NCI-H146 treated with DMSO at 0.1 percent for 48 hours (cell line): ENCODE results near the gene ANKRD44.
"Not testable (repeated sequence)": the region's sequence is repeated elsewhere in the genome, so short reads cannot be mapped to it uniquely, and the experiment has no call there.

Source experiments
- DNase-seq: peaks from one replicate; lab custom pipeline; 2025; ENCODE audit not compliant: unreplicated experiment; lab: John Stamatoyannopoulos, UW

ANKRD44 gene

DNA sequence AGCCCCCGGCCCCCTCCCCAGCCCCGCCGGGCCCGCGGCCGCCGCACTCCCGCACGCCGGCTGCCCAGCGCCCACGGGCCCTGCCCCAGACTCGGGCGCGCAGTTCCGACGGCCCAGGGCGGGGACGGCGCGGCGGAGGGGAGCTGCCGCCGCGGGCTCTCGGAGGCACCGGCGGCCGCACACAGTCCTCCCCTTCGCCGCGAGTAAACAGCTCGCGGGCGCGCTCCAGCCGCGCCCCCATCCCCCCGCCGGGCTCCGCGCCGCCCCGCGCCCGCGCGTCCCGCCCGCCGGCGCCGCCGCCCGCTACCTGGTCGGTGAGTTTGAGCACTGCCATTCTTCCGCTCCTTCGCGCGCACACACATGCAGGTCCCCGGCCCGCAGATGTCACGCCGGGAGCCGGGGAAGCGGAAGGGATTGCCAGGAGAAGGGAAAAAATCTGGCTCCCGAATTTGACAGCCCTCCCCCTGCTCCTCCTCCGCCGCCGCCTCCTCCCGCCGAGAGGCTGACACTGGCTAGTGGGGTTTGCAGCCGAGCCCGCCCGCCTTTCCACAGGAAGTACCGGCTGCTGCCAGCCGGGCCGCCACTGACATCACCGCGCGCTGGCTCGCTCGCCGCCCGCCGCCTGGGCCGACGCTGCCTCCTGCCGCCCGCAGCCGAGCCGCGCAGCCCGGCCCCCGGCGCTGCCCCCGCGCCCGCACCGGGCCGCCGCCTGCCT, at the start of gene ANKRD44:
ANKRD44 (minus strand) TSS at position 510 of the 715 bp plus-strand sequence; CDS start at position 334, 176 bp downstream.
- DNase-seq: peak; percentile 40

DNA sequence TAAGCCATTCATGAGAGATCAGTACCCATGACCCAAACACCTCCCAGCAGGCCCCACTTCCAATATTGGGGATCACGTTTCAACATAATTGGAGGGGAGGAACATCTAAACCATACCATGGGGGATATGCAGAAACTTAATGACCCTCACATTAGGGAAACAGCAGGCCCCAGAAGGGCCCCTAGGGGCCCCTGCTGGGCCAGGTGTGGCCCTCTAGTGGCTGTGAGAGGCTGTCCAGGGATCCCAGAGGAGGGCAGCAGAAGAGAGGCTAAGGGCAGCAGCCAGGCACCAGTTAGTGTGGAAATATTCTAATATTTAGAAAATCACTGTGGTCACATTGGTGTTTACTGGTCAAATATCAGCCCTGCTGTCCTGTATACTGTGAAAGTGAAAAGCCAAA, 49.3 kb upstream of the ANKRD44 start:
- no peak for DNase-seq

DNA sequence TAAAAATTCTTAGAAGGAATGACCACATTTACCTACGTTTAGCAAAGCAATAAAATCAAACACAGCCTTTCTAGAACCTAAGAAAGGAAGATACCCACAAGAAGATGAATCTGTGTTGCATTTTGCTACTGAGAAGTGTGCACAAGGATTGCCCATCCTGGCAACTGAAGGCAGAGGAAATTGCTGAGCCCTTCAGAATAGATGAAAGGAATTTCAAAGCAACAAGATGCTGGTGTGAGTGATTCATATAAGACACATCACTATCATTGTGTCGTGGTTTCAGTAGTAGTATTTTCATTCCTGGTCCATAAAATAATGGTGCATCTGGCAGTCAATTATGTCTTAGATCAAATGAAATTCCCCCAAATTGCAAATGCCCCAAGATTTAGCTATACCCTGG, 48.4 kb upstream of the ANKRD44 start:
- DNase-seq: no peak

DNA sequence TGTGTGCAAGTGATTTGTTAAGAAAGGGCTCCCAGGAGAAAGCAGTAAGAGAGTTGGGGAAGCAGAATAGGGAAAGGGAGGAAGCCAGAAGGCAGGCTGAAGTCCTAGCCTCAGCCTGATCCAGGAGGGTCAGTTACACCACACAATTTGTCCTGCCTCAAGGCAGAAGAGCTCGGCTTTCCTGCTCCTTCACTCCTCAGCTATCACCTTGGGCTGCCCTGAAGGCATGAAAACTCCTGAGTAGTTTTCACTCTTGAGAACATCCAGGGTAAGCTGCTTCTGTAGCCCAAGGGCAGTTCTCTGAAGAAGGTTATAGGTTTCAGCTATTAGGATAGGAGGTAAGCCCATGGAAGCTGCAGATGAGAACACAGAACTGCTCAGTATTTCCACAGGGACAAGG, 47.4 kb upstream of the ANKRD44 start:
- DNase-seq: no peak

DNA sequence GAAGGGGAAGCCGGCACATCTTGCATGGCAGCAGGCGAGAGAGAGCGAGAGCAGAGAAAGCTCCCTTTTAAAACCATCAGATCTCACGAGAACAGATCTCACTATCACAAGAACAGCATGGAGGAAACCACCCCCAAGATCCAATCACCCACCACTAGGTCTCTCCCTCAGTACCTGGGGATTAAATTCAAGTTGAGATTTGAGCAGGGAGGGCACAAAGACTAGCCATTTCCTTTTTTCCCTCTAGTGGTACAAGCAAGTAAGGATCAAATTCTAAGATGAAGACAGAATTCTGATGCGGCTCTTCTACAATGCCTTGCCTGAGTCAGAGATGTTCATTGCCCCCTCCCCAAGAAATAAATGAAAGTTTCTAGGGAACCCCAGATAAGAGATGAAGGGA, 45.6 kb upstream of the ANKRD44 start:
- no peak for DNase-seq

DNA sequence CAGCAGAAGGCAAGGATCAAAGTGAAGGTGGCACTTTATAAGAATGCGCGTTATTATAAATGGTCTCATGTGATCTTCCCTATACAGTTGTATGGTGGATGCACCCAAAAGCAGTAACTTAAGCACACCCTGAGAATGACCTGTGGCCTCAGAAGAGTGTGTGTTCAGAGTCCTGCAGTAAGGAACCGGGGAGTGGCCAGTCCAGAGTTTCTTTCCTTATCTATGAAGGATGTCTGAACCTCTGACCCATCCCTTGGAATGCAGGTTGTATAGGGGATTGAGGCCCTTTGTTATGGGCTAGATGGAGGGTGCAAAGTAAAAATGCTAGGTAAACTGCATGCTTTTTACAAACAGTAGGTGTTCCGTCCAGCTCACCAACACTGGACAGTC, 43.6 kb upstream of the ANKRD44 start:
- no peak for DNase-seq

DNA sequence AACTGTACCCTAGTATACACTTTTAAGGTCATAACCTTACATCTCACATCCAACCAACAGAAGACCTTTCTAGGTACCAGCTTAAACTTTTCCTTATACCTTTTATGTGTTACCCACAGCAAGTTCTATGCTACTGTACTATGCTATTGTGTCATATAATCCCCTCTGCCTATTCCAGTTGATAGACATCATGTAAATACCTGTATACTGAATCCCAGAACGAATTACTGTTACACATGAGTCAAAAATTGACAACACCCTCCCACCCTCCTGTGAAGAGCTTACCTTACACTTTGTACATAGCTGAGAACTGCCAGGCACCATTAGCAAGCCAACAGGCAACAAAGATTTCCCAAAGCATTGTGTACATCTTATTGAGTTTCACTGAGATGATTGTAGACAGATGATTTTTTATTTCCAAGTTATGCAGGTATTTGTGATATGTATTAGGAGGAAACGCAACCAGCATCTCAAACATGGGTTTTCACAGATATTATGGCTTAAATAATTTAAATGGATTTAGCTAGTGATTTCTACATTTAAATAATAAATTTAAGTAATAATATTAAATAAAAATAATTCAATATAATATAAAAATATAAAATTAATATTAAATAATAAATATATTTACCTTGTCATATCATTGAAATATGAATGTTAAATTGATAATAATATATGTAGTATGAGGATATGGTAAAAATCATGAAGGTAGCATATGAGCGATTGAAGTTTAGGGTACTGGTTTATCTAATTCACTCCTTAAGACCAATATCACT, 43.0 kb upstream of the ANKRD44 start:
- no peak for DNase-seq

DNA sequence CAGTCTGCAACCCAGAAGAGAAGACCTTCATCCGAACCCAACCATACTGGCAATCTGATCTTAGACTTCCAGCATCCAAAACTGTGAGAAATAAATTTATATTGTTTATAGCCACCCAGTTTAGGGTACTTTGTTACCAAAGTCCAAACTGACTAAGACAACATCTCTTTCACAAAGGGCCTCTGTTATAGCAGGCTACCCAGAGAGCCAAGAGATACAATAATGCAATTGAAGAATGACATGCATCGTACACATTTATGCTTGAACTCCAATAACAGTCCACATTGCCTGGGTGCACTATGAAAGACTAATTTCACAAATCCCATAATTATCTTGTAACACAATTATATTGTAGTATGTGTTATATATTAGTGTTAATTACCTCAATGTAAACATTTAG, 39.1 kb upstream of the ANKRD44 start:
- no peak for DNase-seq

DNA sequence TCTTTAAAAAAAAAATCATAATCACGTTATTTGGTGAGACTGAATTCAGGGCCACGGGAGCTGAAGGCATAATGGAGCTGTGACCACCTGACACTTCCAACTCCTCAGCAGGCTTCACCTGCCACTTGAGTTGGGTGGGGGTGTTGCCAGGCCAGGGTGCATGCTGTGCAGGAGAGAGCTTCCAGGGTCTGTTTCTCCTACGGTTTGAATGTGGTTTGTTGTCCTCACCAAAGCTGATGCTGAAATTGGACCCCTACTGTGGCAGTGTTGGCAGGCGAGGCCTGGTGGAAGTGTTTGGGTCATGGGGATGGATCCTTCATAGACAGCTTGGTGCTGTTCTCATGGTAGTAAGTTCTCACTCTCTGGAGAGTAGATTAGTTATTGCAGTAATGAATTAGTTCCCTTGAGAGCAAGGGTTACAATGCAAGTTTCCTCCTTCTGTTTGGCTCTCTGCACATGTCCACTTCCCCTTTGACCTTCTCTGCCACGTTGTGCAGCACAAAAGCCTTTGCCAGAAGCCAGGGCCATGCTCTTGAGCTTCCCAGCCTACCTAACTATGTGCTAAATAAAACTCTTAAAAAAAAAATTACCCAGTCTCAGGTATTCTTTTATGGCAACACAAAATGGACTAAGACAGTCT, 38.3 kb upstream of the ANKRD44 start:
- no peak for DNase-seq

DNA sequence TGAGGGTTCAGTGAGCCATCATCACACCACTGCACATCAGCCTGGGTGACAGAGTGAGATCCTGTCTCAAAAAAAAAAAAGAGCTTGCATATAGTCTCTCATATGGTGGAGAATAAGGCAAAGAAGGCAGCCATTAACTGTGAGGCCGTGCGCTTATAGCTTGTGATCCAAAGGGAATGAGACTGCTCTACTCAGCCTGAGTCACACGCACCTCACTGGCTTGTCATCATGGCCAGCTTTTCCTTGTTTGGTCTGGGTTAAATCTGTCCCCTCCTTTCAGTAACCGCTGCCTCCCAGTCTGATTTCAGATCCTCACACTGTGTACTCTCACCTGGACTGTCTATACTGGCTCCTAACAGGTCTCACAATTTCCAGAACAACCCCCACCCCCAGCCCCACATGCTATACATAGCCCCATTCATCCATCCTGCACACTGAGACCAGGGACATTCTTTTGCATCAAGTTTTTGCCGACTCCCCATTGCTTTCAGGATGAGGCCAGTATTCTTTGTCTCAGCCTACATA, 35.3 kb upstream of the ANKRD44 start:
- DNase-seq: no peak

DNA sequence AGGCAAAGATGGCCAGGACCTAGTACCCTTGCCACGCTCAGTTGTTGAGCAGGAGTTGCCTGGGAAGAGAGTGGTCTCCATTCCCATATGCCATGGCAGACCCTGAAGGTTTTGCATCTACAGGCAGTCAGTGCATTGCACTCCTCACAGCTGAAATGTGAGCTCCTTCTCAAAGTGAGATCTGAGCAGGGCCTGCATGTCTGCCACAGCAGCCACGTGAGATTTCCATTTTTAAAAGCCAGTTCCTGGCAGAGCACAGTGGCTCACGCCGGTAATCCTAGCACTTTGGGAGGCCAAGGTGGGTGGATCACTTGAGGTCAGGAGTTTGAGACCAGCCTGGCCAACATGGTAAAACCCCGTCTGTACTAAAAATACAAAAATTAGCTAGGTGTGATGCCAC, 33.4 kb upstream of the ANKRD44 start:
- DNase-seq: not testable (repeated sequence)

DNA sequence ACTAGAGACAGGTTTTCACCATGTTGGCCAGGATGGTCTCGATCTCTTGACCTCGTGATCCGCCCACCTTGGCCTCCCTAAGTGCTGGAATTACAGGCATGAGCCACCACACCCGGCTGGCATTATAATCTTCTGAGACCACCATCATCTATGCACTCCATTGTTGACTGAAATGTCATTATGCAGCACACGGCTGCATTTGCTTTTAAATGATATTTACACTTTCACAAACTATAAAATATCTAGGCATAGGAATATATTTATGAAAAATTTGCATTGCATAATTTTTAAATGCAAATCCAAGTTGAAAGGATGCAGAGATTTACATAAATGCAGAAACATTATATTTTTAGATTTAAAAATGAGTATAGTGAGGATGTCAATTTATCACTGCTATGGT, 30.0 kb upstream of the ANKRD44 start:
- no peak for DNase-seq

DNA sequence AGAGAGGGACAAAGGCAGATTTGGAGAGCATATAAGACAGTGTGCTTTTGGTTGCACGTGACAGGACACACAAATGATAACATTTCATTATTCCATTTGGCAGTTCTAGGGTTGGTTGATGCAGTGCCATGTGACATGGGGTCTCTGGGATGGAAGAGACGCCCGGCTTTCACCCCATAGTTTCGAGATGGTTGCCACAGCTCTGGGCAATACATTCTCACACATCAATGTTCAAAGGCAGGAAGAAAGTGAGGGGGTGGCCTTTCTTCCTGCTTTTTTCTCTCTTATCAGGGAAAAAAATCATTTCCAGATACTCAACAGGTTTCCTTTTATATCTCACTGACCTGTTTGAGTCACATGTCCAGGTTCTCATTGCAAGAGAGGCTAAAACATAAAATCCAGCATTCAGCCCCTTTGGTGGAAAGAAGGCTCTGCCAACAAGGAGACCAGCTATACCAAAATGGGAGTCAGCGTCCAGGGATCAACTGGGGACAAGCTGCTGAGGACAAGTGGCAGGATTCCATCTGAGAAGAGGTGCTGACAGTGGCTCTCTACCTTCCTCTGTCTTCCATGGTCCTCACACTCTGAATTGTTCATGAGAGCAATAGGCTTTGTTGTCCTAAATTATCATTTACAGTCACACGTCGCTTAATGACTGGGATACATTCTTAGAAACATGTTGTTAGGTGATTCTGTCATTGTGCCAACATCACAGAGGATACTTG, 29.1 kb upstream of the ANKRD44 start:
- DNase-seq: no peak

DNA sequence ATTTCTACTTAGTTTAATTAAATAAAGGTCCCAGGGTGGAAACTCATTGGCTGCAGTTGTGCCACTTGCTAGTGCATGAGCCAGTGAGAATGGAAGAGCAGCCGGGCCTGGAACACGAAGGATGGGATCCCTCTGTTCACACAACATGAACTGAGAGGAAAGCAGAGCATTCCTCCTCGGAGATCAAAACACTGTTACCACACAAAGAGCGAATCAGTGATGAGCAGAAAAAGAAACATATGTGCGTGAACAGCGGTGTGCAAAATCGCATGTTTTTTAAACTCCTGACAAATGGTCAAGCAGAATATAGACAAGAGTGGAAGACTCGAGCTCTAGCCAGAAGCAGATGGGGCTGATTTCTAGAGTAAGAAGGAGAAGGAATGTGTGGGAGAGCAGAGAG, 28.4 kb upstream of the ANKRD44 start:
- DNase-seq: no peak

DNA sequence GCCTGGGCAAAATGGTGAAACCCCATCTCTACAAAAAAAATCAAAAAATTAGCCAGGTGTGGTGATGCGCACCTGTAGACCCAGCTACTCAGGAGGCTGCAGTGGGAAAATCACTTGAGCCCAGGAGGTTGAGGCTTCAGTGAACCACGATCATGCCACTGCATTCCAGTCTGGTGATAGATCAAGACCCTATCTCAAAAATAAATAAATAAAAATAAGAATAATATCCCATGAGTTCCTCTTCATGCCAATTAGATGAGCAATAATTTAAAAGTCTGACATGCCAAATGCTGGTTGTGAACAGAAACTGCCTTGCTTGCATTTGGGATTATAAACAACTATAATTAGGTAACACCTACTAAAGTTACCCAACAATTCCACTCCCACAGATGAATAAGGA, 22.1 kb upstream of the ANKRD44 start:
- DNase-seq: no peak

DNA sequence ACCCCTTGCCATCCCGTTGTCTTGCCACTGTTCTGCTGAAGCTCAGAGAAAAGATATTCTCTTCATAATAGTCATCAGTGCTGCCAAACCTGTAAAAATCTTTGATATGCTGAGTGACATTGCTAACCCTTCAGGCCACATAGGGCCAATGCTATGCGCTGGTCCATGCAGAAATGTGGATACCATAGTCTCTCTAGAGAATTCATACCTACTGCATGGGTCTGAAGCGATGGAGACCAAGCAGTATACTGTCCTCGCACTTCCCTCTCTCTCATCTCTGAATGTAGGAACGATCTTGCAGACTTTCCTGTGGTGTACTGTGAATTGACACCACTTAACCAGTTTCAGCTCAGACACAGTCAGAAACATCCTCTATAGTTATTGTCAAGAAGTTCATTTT, 17.9 kb upstream of the ANKRD44 start:
- no peak for DNase-seq

DNA sequence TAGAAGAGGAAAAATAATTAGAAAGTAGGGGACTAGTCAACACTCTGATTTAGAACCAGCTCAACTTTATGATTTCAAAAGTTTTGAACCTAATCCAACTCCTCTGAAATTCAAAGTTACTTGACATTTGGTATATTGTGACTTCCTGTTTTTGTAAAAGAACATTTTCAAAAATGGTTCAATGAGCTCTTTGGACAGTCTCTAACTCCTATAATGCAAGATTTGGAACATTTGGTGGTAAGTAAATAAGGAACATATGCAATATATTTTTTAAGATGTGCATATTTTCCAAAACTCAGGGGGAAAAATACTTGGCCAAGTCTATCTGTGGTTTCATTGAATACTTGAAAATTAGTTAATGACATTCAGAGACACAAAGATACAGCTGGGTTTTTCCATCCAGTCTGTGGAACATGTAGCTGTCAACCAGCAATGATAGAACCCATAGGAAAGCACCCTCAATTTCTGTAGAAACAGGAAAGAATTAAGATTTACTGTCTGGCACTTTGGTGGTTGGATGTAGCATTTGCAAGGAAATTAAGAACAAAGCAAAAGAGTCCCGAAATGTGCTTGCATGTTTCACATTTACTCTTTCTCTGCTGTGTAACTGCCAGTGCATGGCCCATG, 17.0 kb upstream of the ANKRD44 start:
- no peak for DNase-seq

DNA sequence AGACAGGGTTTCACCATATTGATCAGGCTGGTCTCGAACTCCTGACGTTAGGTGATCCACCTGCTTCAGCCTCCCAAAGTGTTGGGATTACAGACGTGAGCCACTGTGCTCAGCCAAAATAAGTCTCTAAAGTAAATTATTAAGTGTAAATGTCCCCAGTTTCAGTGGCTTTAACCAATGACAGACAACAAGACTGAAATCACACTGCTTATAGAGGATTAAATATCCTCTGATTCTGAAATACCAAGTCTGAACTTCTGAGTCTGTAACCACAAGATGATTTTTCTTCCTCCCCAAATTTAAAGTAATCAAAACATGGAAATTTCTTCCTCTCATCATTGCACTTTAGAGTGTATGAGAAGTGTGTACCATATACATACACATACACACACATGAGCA, 16.5 kb upstream of the ANKRD44 start:
- DNase-seq: no peak

DNA sequence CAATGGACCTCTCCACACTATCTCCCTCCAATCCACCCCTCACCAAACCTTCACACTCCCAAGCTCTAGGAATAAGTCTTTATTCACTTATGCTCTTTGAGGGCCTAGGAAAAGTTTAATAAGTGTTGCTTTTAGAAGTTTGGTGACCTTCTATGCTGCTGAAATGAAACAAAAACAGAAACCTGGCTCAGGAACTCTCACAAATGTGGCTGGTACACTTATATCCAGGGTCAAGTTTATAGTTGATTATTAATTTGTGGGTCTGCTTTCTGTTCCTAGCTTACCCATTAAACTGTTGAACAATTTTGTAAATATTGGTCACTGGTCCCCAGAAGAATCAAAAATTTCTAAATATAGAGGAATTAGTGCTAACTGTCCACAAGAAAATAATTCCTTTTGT, 14.2 kb upstream of the ANKRD44 start:
- DNase-seq: no peak

DNA sequence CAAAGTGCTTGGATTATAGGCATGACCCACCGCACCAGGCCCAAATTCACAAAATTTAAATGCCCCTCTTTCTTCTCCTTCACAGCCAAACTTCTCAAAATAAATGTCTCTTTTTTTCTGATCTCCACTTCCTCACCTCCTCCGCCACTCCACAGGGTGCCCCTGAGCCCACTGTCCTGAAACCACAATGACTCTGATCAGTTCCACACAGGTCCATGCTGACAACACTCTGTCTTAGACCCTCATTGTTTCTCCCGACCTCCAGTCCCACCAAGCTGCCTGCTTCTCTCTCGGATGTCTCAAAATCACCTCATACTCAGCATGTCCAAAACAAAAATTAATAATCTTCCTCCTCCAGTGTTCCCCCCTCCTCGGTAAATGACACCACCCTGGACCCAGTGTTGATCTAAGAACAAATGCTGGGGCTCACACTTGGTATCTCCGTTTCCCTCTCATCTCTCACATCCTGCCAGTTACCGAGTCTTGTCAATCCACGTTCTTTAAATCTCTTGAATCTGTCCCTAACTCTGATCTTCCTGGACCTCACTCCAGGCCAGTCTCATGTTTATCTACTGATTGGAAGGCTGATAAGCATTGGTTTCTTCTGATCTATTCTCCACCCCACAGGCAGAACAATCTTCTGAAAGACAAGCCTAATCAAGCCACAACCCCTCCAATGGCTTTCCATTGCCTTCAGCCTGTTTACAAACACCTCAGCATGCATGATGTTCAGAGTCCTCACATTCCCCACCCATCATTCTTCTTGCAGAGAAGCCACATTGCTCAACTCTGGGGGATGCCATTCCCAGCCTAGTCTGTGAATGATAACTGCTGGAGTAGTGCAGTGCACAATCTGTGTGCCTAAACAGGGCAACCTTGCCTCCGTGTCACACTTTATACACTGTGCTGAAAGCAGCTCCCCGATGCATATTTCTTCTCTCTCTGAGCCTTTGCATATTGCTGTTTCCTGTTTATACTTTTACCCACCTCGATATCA, 12.4 kb upstream of the ANKRD44 start:
- no peak for DNase-seq
